Effector CD8-positive, alpha-beta T cell (primary cell): Measurements from ENCODE around the gene PPP2R5A.
"Not testable (repeated sequence)": the region's sequence is repeated elsewhere in the genome, so short reads cannot be mapped to it uniquely, and the experiment has no call there.

ENCODE experiments used
- DNase-seq: peaks from one replicate; lab custom pipeline; 2025; lab: John Stamatoyannopoulos, UW

Gene PPP2R5A

DNA sequence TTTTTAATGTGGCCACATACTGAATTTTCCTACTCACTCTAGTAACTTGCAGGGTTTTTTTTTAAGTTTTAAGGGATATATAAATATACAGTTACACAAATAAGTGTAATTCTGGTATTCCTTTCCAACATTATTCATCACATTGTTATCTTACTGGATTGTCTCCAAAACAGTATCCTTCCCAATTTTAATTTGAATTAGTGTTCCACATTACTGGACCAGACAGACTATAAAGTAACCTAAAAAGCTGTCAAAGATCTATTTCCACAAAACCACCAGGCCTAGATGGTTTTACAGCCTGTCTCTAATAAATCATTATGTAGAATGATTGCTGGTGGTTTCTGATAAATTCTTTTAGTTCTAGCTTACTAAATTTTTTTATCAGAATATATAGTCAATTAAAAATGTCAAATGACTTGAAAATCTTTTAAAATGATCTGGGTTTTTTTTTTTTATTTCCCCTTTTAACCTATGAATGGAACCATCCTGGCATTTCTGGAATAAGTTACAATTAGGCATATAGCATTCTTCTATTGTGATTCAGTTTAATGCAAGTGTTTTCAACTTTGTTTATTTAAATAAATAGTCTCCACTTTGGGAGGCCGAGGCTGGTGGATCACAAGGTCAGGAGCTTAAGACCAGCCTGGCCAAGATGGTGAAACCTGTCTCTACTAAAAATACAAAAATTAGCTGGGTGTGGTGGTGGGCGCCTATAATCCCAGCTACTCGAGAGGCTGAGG, 70.2 kb downstream of the PPP2R5A start:
- no peak for DNase-seq

DNA sequence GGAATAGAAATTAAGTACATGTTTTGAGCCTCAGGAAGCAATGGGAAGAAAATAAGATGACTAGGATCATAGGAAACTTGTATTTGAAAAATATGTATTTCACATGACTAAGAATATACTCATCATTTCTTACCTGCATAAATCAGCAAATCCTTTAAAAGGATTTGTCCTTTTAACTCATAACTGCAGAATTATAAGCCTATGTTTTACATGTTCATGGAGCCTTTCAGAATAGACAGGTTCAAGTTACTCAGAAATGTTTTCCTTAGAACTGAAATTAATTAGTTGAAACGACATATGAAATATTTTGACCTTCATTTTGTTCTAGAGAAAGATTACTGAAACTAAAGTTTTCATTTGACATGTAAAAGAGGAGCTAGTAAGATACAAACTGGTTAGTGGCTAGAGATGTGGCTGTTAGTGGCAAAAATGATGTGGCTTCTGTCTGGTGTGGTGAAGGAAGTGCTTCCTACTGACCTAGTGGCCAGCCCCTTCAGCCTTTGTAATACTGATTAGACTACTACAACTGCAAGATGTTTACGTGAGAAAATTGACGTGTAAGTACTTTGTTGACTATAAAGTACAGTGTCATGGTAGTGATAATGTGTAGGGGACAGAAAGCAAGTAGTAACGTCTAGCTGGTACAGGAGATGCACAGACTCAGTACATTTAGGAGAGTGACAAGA, 74.7 kb downstream of the PPP2R5A start:
- DNase-seq, result no peak

DNA sequence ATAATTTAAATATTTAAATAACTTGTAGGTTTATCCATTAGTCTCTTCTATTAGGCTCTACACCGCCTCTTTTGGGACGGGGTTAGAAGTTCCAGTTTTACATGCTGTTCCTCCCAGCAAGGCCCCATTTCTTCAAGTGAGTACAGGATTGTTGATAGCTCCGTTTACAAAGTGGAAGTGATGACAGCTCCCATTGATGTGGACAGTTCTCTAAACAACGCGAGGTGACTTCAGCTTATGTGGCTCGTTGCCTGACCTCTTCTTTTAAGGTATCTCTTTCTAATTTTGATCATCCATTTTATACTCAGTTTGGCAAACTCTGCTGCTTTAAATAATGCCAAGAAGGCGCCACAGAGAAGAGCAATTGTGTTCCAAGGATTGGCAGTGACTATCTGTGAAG, 79.8 kb downstream of the PPP2R5A start:
- no peak for DNase-seq

DNA sequence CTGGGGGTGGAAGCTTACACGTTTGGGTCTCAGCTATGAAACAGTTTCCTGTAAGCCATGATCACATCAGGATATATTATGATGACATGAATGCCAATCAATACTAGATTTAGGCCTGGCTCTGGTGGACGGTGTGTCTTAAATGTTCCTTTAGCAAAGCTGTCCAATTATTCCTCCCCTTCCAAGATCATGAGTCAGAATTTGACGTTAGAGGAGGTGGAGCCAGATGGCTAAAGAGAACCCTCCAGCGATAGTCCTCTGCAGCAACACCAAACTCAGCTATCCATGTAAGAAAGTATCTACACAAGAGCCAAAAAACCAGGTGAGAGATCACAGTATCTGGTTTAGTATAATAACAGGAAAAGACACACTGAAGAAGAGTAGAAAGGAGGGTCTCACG, 81.7 kb downstream of the PPP2R5A start:
- no peak for DNase-seq

DNA sequence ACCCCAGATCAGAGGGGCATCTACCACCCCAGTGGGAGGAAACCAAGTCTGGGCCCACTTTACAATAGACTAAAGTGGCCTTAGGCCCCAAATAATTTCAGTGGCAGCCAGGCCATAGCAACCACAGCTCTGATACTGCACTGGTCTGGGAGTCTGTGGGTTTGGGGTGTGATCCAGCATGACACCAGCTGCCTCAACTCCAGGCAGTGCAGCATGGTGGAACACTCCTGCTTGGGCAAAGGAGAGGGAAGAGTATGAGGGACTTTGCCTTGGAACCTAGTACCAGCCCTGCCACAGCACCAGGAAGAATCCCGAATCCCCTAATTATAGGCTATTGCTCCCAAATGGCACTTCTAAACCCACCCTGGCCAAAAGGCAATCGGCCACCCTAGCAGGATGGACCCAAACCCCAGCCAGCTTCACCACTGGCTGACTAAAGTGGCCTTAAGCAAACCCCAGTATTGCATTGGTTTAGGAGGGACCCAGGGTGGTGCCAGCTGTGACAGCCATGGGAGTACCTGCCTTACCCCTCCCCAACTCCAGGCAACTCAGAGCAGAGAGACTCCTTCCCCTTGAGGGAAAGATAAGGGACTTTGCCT, 82.4 kb downstream of the PPP2R5A start:
- no peak for DNase-seq

DNA sequence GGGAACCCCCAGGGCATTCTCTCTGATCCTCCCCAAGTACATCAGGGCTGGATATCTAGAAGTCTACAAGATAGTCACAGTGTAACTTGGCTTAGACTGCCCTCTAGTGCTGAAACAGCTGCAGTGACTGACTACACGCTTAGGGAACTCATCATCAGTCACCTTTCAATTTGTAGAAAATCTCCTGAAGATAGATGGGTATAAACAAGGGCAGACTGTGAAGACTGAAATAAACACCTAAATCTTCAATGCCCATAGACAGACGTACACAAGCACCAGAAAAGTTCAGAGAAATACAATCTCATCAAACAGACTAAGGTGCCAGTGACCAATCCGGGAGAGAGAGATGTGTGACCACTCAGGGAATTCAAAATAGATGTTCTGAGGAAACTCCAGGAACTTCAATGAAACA, 82.9 kb downstream of the PPP2R5A start:
- peak; percentile 4 for DNase-seq

DNA sequence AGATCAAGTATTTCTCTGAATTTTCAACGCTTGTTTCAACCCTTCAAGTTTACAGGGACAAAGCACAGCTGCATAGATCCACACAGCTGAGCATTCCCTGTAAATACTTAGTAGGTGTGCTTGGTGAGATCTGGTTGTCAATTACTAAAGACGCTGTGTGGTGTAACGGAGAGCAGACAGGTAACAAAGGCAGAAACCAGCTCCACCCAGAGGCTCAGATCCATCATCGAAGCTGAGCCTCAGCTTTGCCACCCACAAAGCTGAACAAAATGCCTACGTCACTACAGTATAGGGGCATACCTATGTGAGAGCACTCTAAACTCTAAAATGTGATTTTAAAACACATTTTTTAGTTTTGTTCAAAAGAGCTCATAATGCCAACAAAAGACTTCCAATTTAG, 90.8 kb downstream of the PPP2R5A start:
- no peak for DNase-seq

DNA sequence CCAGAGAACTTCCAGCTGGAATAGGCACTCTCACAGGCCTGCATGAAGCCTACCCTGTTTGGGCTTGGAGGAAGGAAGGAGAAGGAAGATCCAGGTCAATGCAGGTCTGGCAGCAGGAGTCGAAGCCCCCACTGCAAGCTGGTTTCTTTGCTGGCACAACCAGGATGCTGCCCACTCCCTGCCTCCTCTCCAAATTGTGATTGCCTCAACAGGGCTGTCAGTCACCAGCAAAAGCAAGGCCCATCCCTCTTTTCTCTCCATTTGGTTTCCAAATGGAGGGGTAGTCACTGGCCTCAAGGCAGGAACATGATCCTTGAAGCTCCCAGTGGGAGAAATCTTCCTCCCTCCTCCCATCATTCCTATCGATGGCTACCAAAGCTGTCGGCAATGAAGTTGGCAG, 92.4 kb downstream of the PPP2R5A start:
- DNase-seq, result no peak

DNA sequence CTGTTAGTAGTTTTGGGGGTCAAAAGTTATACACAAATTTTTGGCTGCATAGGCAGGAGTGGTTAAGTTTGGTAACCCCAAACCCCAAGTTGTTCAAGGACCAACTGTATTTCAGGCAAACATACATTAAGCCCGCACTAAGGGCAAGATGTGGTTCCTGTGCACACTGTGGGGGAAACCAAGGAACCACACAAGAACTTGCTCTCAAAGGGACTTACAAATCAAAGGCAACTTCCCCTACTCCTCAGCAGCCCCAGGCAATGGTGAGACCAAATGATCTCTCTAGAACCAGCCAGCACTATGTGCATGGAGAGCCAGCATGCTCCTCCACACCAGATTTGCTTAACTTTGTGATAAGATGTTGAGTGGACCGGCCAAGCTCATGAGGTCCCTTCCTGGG, 94.2 kb downstream of the PPP2R5A start:
- DNase-seq, result no peak

DNA sequence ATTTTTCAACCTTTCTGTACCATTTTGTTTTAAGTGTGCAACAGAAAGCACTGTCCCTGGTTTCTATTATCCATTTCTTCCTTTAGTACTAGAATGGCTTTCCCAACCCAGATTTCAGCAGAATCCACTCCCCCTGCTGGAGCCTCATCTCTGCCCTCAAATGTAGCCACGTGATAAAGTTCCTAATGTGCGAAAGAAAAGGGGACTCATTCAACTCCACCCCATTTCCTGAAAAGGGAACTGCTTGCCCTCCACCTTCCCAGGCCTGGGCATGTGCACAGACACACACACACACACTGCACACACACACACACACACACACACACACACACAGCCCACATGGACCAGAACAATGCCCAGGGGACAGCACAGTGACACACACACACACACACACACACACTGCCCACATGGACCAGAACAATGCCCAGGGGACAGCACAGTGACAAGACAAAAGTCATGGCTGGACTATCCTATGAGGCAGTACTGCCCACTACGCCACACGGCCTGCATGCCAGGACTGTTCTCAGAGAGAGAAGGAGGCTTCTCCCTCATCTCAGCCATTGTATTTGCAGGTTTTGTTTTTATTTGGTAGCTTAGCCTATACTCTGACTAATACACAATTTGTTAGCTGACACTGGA, 96.3 kb downstream of the PPP2R5A start:
- no peak for DNase-seq

DNA sequence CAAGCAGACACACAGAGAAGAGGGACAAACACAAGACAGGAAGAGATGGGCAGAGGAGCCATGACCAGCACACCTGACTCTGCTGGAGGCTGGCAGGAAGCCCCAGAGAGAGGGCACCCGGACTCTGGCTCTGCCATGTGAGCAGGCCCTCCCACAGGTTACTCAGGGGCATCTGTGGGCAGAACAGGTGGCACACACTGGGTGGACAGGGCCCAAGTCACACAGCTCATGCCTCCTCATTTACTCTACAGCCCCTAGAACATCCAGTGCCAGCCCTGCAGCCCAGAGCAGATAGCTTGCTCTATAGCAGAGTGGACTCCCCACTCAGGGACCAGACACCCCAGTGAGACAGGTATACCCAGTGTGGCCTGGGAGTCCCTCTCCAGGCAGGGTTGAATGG, 100.8 kb downstream of the PPP2R5A start:
- DNase-seq, result no peak

DNA sequence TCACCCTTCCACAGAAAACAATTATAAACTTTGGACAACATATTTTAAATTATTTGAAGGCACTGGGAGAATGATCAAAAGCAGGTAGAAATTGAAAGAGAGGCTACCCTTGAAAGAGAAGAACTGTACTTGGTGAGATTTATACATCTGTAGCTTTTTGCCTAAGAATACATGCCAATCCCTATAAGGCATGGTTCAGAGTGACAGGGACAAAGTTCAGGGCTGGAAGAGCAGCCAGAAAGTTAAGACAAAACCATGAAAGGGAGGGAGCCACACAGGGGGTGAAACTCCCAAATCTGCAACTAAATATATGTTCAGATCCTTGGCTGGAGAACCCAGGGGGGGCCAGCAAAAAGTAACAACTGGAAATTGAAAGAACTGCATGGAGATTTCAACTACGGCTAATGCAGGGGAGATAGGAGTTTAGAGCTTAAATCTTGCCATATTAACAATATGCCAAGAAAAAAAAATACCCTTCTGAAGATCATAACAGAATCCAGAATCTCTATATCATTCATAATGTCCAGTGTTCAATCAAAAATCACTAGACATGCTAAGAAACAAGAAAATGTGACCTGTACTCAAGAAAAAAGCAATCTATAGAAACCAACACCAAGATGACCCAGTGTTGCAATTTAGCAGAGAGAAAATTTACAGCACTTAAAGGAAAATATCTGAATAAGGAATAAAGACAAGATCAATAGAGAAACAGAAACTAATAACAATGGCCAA, 103.9 kb downstream of the PPP2R5A start:
- no peak for DNase-seq

DNA sequence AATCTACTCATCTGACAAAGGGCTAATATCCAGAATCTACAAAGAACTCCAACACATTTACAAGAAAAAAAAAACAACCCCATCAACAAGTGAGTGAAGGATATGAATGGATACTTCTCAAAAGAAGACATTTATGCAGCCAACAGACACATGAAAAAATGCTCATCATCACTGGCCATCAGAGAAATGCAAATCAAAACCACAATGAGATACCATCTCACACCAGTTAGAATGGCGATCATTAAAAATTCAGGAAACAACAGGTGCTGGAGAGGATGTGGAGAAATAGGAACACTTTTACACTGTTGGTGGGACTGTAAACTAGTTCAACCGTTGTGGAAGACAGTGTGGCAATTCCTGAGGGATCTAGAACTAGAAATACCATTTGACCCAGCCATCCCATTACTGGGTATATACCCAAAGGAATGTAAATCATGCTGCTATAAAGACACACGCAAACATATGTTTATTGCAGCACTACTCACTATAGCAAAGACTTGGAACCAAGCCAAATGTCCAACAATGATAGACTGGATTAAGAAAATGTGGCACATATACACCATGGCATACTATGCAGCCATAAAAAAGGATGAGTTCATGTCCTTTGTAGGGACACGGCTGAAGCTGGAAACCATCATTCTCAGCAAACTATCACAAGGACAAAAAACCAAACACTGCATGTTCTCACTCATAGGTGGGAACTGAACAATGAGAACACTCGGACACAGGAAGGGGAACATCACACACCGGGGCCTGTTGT, 110.6 kb downstream of the PPP2R5A start:
- not testable (repeated sequence) for DNase-seq

DNA sequence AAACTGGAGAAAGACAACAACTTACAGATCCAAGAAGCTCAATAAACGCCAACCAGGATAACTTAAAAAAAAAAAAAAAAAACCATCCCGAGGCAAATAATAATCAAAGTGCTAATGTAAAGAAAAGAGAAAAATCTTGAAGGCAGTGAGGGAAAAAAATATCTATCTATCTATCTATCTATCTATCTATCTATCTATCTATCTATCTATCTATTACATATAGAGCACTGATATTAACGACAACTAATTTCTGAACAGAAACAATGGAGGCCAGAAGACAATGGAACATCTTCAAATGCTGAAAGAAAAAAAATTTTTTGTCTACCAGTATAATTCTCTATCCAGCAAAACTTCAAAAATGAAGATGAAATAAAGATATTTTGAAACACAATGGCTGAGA, 111.4 kb downstream of the PPP2R5A start:
- no peak for DNase-seq

DNA sequence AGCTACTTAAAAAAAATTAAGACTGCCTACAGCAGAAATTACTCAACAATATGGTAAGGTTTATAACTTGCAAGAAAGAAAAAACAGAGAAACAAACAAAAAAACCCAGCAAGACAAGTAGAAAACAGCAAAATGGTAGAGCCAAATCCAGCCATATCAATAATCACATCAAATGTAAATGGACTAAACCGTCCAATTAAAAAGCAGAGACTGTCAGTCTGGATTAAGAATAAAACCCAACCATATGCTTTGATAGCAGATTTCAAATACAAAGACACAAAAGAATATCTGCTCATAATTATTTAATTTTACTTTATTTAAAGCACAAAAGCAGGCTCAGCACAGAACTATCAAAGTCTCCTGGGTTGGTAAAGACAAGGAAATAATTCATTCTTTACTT, 112.0 kb downstream of the PPP2R5A start:
- no peak for DNase-seq

DNA sequence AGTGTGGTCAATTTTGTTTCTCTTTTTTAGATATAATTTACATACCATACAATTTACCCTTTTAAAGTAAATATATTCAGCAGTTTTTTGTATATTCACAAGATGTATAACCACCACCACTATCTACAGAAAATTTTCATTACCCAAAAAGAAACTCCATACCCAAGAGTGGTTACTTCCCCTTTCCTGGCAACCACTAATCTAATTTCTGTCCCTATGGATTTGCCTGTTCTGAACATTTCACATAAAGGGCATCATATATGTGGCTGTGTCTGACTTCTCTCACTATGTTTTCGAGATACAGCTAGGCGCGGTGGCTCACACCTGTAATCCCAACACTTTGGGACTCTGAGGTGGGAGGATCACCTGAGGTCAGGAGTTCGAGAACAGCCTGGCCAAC, 115.8 kb downstream of the PPP2R5A start:
- DNase-seq, result no peak

DNA sequence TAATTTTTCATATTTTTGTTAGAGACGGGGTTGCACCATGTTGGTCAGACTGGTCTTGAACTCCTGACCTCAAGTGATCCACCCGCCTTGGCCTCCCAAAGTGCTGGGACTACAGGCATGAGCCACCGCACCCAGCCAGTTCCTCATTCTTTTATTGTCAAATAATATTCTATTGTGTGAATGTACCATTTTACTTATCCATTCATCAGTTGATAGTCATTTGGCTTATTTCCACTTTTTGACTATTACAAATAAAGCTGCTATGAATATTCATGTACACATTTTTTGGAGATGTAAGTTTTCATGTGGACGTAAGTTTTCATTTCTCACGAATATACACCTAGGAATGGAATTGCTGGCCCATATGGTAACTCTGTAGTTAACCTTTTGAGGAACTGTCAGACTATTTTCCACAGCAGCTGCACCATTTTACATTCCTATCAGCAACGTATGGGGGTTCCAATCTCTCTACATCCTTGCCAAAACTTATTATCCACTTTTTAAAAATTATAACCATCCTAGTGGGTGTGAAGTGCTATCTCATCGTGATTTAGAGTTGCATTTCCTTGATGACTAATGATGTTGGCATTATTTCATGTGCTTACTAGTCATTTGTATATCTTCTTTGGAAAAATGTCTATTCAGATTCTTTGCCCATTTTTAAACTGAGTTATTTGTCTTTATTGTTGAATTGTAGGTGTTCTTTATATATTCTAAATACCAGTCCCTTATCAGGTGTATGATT, 116.8 kb downstream of the PPP2R5A start:
- no peak for DNase-seq

DNA sequence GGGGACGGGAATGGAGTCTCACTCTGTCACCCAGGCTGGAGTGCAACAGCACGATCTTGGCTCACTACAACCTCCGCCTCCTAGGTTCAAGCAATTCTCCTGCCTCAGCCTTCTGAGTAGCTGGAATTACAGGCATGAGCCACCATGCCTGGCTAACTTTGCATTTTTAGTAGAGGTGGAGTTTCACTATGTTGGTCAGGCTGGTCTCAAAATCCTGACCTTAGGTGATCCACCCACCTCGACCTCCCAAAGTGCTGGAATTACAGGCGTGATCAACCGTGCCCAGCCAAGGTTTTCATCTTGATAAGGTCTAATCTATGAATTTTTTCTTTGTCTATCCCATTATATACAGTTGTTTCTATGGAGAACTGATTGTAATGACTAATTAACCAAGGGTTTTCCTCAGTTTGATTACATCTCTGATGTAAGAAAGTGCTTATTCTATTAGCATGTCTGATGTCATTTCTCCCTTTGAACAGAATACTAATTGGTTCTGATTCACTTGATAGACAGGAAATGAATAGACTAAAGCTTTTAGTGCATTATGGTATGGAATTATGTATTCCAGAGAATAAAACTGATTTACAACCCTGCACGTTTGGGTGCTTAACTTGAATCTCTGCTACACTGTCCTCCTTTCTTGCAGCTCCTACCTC, 117.6 kb downstream of the PPP2R5A start:
- no peak for DNase-seq

DNA sequence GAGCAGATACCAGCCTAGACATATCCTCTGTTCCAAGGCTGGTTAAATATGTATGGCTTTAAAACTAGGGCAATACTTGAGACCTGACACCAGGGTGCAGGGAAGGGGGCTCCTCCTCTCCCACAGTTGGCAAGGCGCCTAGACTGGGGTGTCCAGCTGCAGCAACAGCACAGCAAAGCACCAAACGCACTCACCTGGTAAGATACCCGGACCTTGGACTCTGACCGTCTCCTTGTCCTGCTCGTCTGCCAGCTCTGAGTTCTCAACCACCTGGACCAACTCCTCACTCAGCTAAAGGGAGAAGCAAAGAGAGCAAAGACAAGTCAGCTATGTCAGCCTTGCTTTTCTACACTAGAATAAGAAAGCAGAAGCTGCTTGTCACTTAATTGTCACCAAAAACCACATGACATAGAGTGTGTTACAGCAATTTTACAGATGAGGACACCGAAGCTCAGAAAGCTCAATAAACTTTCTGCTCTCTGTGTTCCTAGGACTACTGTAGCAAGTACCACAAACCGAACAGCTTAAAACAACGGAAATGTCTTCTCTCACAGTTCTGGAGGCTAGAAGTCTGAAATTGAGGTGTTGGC, 125.1 kb downstream of the PPP2R5A start:
- no peak for DNase-seq
